Prostate gland (tissue), 2 donors: Measurements from ENCODE around the gene CYP19A1.

Experiments
- POLR2AphosphoS5 ChIP-seq: sonication (generic); formaldehyde crosslinking; IDR thresholded peaks from one replicate; pipeline ENCODE4 v1.6.1; 2017; ENCODE audit warnings: antibody characterized with exemption
- TF ChIP-seq, protein P1 (sequence below), 4 experiments: fragments of 200-600 bp in 2 of 4; fragments of 450-650 bp in 2 of 4; sonication (generic) in 2 of 4; IDR thresholded peaks; 1 replicate in 3 of 4; 2 replicates in 1 of 4; pipeline ENCODE4 v1.5.1; 2016 to 2019; ENCODE audit warnings: antibody characterized with exemption in 4 of 4, mild to moderate bottlenecking in 2 of 4, moderate library complexity in 2 of 4

DNA sequence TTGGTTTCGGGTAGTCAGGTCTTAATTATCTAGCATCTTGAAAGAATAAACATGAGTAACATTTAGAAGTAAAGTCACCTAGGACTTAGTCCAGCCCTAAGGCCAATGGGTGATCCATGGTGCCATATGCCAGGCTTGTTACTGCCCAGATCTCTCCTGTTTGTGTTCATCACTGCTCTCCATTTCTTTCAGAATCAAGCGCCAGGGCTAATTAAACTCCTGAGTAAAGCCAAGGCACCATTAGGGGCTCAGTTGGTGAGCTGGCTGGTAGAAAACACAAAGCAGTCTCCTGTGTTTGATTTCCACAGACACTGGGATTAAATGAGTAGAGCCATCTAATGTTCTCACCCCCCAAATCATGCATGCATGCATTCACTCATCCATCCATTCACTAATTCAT is 11.3 kb downstream of the CYP19A1 start:
- TF ChIP-seq, protein P1, sequence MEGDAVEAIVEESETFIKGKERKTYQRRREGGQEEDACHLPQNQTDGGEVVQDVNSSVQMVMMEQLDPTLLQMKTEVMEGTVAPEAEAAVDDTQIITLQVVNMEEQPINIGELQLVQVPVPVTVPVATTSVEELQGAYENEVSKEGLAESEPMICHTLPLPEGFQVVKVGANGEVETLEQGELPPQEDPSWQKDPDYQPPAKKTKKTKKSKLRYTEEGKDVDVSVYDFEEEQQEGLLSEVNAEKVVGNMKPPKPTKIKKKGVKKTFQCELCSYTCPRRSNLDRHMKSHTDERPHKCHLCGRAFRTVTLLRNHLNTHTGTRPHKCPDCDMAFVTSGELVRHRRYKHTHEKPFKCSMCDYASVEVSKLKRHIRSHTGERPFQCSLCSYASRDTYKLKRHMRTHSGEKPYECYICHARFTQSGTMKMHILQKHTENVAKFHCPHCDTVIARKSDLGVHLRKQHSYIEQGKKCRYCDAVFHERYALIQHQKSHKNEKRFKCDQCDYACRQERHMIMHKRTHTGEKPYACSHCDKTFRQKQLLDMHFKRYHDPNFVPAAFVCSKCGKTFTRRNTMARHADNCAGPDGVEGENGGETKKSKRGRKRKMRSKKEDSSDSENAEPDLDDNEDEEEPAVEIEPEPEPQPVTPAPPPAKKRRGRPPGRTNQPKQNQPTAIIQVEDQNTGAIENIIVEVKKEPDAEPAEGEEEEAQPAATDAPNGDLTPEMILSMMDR (IDR thresholded peaks at IDR 0.05), result no peak
- TF ChIP-seq POLR2AphosphoS5, result no peak
